Measurements from ENCODE around the gene POU3F3.

POU3F3 gene

GRCh38 chr2:104866883-104867812 is 13.2 kb downstream of the POU3F3 start:
- H3K27me3 ChIP-seq (ENCODE audit: control insufficient read depth in 5 of 5, insufficient read depth in 4 of 5, low read length in 5 of 5), result peaks cover 57 to 93% (median 84%) of the 10 kb centered on the region in 5 donors
- peaks cover 0 to 20% (median 12%) of the 10 kb centered on the region in 5 donors for H3K4me1 ChIP-seq (ENCODE audit: control insufficient read depth in 5 of 5, insufficient read depth in 5 of 5, low read length in 5 of 5)
- H3K4me3 ChIP-seq (ENCODE audit: low read depth in 1 of 5, low read length in 5 of 5), result no peak overlapping the region
- H3K9ac ChIP-seq (ENCODE audit: low read length in 5 of 5), result no peak overlapping the region
- H3K36me3 ChIP-seq (ENCODE audit: control insufficient read depth in 5 of 5, insufficient read depth in 5 of 5, low read length in 5 of 5), result no peaks in the 10 kb centered on the region
- H3K9me3 ChIP-seq (ENCODE audit: control insufficient read depth in 5 of 5, low read length in 5 of 5), result no peaks in the 10 kb centered on the region
- no peak overlapping the region for H3K27ac ChIP-seq (ENCODE audit: low read depth, low read length)

GRCh38 chr2:104867813-104868504 is 14.0 kb downstream of the POU3F3 start:
- Histone ChIP-seq H3K36me3 (ENCODE audit: control insufficient read depth in 5 of 5, insufficient read depth in 5 of 5, low read length in 5 of 5) (no peaks in the 10 kb centered on the region), H3K27ac (ENCODE audit: low read depth, low read length) (no peak overlapping the region), H3K4me3 (ENCODE audit: low read depth in 1 of 5, low read length in 5 of 5) (no peak overlapping the region), H3K27me3 (ENCODE audit: control insufficient read depth in 5 of 5, insufficient read depth in 4 of 5, low read length in 5 of 5) (peaks cover 56 to 90% (median 85%) of the 10 kb centered on the region in 5 donors), H3K9me3 (ENCODE audit: control insufficient read depth in 5 of 5, low read length in 5 of 5) (no peaks in the 10 kb centered on the region), H3K4me1 (ENCODE audit: control insufficient read depth in 5 of 5, insufficient read depth in 5 of 5, low read length in 5 of 5) (peaks cover 0 to 25% (median 17%) of the 10 kb centered on the region in 5 donors), H3K9ac (ENCODE audit: low read length in 5 of 5) (no peak overlapping the region)

GRCh38 chr2:104868505-104868866 is 14.6 kb downstream of the POU3F3 start:
- peaks cover 0 to 26% (median 22%) of the 10 kb centered on the region in 5 donors for H3K4me1 ChIP-seq (ENCODE audit: control insufficient read depth in 5 of 5, insufficient read depth in 5 of 5, low read length in 5 of 5)
- H3K4me3 ChIP-seq (ENCODE audit: low read depth in 1 of 5, low read length in 5 of 5), result no peak overlapping the region
- H3K36me3 ChIP-seq (ENCODE audit: control insufficient read depth in 5 of 5, insufficient read depth in 5 of 5, low read length in 5 of 5), result no peaks in the 10 kb centered on the region
- no peak overlapping the region for H3K27ac ChIP-seq (ENCODE audit: low read depth, low read length)
- peaks cover 54 to 88% (median 82%) of the 10 kb centered on the region in 5 donors for H3K27me3 ChIP-seq (ENCODE audit: control insufficient read depth in 5 of 5, insufficient read depth in 4 of 5, low read length in 5 of 5)
- no peaks in the 10 kb centered on the region for H3K9me3 ChIP-seq (ENCODE audit: control insufficient read depth in 5 of 5, low read length in 5 of 5)
- H3K9ac ChIP-seq (ENCODE audit: low read length in 5 of 5), result no peak overlapping the region

GRCh38 chr2:104870100-104870975 is 16.4 kb downstream of the POU3F3 start:
- Histone ChIP-seq H3K9me3 (ENCODE audit: control insufficient read depth in 5 of 5, low read length in 5 of 5) (no peaks in the 10 kb centered on the region), H3K4me1 (ENCODE audit: control insufficient read depth in 5 of 5, insufficient read depth in 5 of 5, low read length in 5 of 5) (peaks cover 0 to 20% (median 17%) of the 10 kb centered on the region in 5 donors), H3K27ac (ENCODE audit: low read depth, low read length) (no peak overlapping the region), H3K9ac (ENCODE audit: low read length in 5 of 5) (no peak overlapping the region), H3K36me3 (ENCODE audit: control insufficient read depth in 5 of 5, insufficient read depth in 5 of 5, low read length in 5 of 5) (no peaks in the 10 kb centered on the region), H3K27me3 (ENCODE audit: control insufficient read depth in 5 of 5, insufficient read depth in 4 of 5, low read length in 5 of 5) (peaks cover 41 to 77% (median 70%) of the 10 kb centered on the region in 5 donors), H3K4me3 (ENCODE audit: low read depth in 1 of 5, low read length in 5 of 5) (no peak overlapping the region)

- Histone ChIP-seq H3K36me3 (ENCODE audit: control insufficient read depth in 5 of 5, insufficient read depth in 5 of 5, low read length in 5 of 5) (no peaks in the 10 kb centered on the region), H3K4me1 (ENCODE audit: control insufficient read depth in 5 of 5, insufficient read depth in 5 of 5, low read length in 5 of 5) (peaks cover 0 to 20% (median 17%) of the 10 kb centered on the region in 5 donors), H3K9ac (ENCODE audit: low read length in 5 of 5) (no peak overlapping the region), H3K4me3 (ENCODE audit: low read depth in 1 of 5, low read length in 5 of 5) (no peak overlapping the region), H3K27ac (ENCODE audit: low read depth, low read length) (no peak overlapping the region), H3K27me3 (ENCODE audit: control insufficient read depth in 5 of 5, insufficient read depth in 4 of 5, low read length in 5 of 5) (peaks cover 29 to 67% (median 59%) of the 10 kb centered on the region in 5 donors), H3K9me3 (ENCODE audit: control insufficient read depth in 5 of 5, low read length in 5 of 5) (no peaks in the 10 kb centered on the region)
These were observed 17.7 kb downstream of the POU3F3 start for GRCh38 chr2:104871649-104871971.

- no peak overlapping the region for H3K9ac ChIP-seq (ENCODE audit: low read length in 5 of 5)
- H3K27me3 ChIP-seq (ENCODE audit: control insufficient read depth in 5 of 5, insufficient read depth in 4 of 5, low read length in 5 of 5), result peaks cover 25 to 65% (median 55%) of the 10 kb centered on the region in 5 donors
- H3K4me1 ChIP-seq (ENCODE audit: control insufficient read depth in 5 of 5, insufficient read depth in 5 of 5, low read length in 5 of 5), result peaks cover 0 to 20% (median 17%) of the 10 kb centered on the region in 5 donors
- H3K27ac ChIP-seq (ENCODE audit: low read depth, low read length), result no peak overlapping the region
- no peaks in the 10 kb centered on the region for H3K36me3 ChIP-seq (ENCODE audit: control insufficient read depth in 5 of 5, insufficient read depth in 5 of 5, low read length in 5 of 5)
- H3K9me3 ChIP-seq (ENCODE audit: control insufficient read depth in 5 of 5, low read length in 5 of 5), result no peaks in the 10 kb centered on the region
- H3K4me3 ChIP-seq (ENCODE audit: low read depth in 1 of 5, low read length in 5 of 5), result peak overlapping the region in 4 of 5 donors; percentile 64 to 69 (median 66)
These were observed 18.3 kb downstream of the POU3F3 start for GRCh38 chr2:104871972-104872865.

GRCh38 chr2:104872866-104873688 is 19.2 kb downstream of the POU3F3 start:
- peaks cover 26 to 58% (median 47%) of the 10 kb centered on the region in 5 donors for H3K27me3 ChIP-seq (ENCODE audit: control insufficient read depth in 5 of 5, insufficient read depth in 4 of 5, low read length in 5 of 5)
- H3K9ac ChIP-seq (ENCODE audit: low read length in 5 of 5), result peak overlapping the region in 1 of 5 donors; percentile 64
- H3K27ac ChIP-seq (ENCODE audit: low read depth, low read length), result no peak overlapping the region
- peak overlapping the region; percentile 57 to 69 (median 65) for H3K4me3 ChIP-seq (ENCODE audit: low read depth in 1 of 5, low read length in 5 of 5)
- peaks cover 0 to 17% (median 14%) of the 10 kb centered on the region in 5 donors for H3K4me1 ChIP-seq (ENCODE audit: control insufficient read depth in 5 of 5, insufficient read depth in 5 of 5, low read length in 5 of 5)
- no peaks in the 10 kb centered on the region for H3K9me3 ChIP-seq (ENCODE audit: control insufficient read depth in 5 of 5, low read length in 5 of 5)
- H3K36me3 ChIP-seq (ENCODE audit: control insufficient read depth in 5 of 5, insufficient read depth in 5 of 5, low read length in 5 of 5), result no peaks in the 10 kb centered on the region

- H3K27me3 ChIP-seq (ENCODE audit: control insufficient read depth in 5 of 5, insufficient read depth in 4 of 5, low read length in 5 of 5), result peaks cover 20 to 54% (median 41%) of the 10 kb centered on the region in 5 donors
- H3K9ac ChIP-seq (ENCODE audit: low read length in 5 of 5), result no peak overlapping the region
These were observed 19.8 kb downstream of the POU3F3 start for GRCh38 chr2:104873689-104874054.

More at GRCh38 chr2:104873689-104874054, 19.8 kb downstream of the POU3F3 start:
- Histone ChIP-seq H3K36me3 (ENCODE audit: control insufficient read depth in 5 of 5, insufficient read depth in 5 of 5, low read length in 5 of 5) (no peaks in the 10 kb centered on the region), H3K4me1 (ENCODE audit: control insufficient read depth in 5 of 5, insufficient read depth in 5 of 5, low read length in 5 of 5) (peaks cover 0 to 17% (median 14%) of the 10 kb centered on the region in 5 donors), H3K27ac (ENCODE audit: low read depth, low read length) (no peak overlapping the region), H3K4me3 (ENCODE audit: low read depth in 1 of 5, low read length in 5 of 5) (peak overlapping the region in 4 of 5 donors; percentile 57 to 69 (median 66)), H3K9me3 (ENCODE audit: control insufficient read depth in 5 of 5, low read length in 5 of 5) (no peaks in the 10 kb centered on the region)
